ENCODE data around the gene CAPZA1. TPM values are rescaled to one million over a fixed set of nuclear protein-coding genes. Genes with fewer than 3 reads are reported as not detected.

Gene CAPZA1
- total RNA-seq, 1 experiment from 2014 or later = 101 TPM

GRCh38 chr1:112701227-112702066, 81.8 kb downstream of the CAPZA1 start:
- no peak for DNase-seq (ENCODE audit: low spot score)

GRCh38 chr1:112702067-112702395, 82.4 kb downstream of the CAPZA1 start:
- DNase-seq (ENCODE audit: low spot score) = no peak

DNA sequence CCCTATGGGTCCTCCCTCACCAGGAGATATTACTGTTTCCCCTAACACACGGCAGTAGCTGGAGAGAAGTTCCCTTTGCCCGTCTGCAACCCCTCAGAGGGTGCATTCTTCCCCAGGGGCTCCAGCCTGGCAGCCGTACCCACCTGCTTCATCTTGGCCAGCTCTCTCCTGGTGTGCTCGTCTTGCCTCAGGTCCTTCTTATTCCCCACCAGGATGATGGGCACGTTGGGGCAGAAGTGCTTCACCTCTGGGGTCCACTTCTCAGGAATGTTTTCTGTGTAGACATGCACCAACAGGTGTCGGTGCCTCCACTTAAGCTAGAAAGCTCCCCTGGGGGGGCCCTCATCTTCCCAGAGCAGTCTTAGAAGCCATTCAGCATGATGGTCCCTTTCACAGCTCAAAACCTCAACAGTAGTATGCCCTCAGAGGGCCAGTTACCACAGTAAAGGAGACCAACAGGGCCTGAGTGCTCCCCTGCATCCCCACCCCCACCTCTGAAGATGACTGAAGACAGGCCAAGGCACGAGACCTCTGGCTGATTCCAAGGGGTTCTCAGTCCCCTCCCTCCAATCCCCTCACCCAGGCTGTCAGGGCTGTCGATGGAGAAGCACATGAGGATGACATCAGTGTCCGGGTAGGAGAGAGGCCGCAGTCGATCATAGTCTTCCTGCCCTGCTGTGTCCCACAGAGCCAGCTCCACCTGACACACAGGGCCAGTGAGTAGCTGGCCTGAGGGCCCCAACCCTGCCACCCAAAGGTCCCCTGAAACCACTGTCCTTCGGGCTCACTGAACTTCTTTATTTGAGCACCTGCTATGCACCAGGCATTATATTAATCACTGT, 83.0 kb downstream of the CAPZA1 start:
- DNase-seq (ENCODE audit: low spot score) = no peak

GRCh38 chr1:112703706-112704105, 84.1 kb downstream of the CAPZA1 start:
- DNase-seq (ENCODE audit: low spot score) = no peak

- no peak for DNase-seq (ENCODE audit: low spot score)
These were observed 84.8 kb downstream of the CAPZA1 start for GRCh38 chr1:112704391-112704933.

GRCh38 chr1:112704934-112705627, 85.4 kb downstream of the CAPZA1 start:
- peak; percentile 96 for DNase-seq (ENCODE audit: low spot score)

- no peak for DNase-seq (ENCODE audit: low spot score)
These were observed 87.0 kb downstream of the CAPZA1 start, which contains the start of gene RHOC for GRCh38 chr1:112706505-112707220. TSS of gene RHOC (minus strand) at chr1:112707127. CDS start at chr1:112703799, 3,328 bp downstream.

DNA sequence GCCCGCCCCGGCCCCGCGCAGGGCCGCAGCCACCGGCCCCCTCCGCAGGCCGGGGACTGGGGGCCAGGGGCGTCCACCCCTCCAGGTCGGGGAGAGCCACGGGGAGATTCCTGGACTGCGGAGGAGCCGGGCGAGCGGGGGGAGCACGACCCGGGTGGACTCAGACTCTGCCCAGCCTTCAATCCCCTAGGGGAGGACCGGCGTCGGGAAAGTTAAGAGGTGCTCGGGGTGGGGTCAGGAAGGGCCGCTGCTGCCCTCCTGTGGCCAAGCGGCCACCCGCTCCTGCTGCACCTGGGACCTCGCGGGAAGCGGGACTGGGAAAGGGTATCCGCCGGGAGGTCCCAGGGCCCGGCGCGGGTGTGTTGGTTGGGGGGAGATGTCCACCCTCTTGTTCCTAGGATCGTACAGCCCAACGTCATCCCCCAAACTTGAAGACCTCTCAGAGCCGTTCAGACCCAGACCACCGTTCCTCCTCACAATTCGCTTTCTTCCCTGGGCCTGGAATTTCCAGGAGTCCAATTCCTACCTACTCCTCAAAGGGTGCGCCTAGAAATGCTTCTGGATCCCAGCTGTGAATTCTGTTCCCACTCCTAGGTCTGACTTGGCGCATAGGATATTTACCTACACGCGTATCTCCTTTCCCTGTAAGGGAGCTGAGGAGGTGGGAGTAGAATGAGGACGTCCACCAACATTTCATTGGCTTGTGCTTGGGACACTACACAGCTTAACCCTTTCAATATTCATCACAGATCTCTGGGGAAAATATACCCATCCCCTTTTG, 87.8 kb downstream of the CAPZA1 start:
- peak; percentile 77 for DNase-seq (ENCODE audit: low spot score)

- DNase-seq (ENCODE audit: low spot score) = no peak
These were observed 88.4 kb downstream of the CAPZA1 start for GRCh38 chr1:112708002-112708448.

GRCh38 chr1:112708489-112708888, 88.9 kb downstream of the CAPZA1 start:
- no peak for DNase-seq (ENCODE audit: low spot score)

DNA sequence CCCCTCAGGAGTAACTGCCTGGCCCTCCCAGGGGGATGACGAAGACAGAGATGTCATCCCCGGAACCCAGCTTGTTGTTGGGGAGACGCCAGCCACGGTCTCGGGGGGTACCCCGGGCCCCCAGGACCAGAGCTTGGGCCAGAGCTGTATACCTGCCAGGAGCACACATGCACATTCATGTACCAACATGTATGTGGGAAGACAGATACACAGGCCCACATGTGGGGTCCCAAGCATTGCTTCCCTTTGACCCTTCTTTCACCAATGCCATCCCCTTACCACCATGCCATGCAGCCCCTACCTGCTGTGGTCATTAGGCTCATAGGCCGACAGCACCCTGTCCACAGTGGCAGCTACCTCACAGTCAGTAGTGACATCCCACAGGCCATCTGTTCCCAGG, 90.5 kb downstream of the CAPZA1 start:
- DNase-seq (ENCODE audit: low spot score) = no peak

DNA sequence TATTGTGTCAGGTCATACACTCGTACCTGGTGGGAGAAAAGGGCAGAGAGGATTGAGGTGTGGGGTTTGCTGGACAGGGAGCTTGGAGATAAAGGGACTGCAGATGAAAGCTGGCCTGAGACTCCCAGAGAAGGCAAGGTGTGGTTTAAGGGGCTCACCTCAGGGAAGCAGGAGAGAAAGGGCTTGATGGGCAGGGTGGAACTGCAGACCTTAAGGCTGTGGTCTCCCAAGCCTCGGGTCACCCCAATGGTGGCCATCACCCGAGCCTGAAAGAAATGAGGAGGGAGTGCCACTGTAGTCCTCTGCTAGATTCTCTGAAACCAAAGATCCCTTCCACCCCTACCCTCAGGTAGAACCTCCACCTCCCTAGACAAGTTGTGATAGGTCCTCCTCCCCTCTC, 91.0 kb downstream of the CAPZA1 start:
- DNase-seq (ENCODE audit: low spot score) = no peak

DNA sequence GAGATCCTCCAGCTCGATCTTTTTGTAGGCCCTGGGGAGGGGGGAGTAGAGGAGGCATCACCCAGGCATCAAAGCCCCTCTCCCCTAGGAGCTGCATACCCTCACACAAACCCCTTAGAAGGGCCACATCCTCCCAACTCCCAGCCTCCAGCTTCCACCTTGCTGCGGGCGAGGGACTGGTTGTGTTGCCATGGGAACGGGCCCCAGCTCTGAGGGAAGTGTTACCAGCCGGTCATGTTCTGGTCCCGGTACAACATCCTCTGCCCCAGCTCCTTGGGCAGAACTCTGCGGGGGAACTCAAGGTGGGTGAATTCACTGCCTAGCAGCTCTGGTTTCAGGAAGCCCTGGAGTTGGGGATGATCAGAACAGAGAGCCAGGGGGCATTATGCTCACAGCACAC, 91.4 kb downstream of the CAPZA1 start:
- DNase-seq (ENCODE audit: low spot score) = no peak

GRCh38 chr1:112711670-112712069, 92.0 kb downstream of the CAPZA1 start:
- no peak for DNase-seq (ENCODE audit: low spot score)

GRCh38 chr1:112712191-112712590, 92.6 kb downstream of the CAPZA1 start:
- DNase-seq (ENCODE audit: low spot score) = no peak

GRCh38 chr1:112712701-112713128, 93.1 kb downstream of the CAPZA1 start:
- DNase-seq (ENCODE audit: low spot score) = no peak

DNA sequence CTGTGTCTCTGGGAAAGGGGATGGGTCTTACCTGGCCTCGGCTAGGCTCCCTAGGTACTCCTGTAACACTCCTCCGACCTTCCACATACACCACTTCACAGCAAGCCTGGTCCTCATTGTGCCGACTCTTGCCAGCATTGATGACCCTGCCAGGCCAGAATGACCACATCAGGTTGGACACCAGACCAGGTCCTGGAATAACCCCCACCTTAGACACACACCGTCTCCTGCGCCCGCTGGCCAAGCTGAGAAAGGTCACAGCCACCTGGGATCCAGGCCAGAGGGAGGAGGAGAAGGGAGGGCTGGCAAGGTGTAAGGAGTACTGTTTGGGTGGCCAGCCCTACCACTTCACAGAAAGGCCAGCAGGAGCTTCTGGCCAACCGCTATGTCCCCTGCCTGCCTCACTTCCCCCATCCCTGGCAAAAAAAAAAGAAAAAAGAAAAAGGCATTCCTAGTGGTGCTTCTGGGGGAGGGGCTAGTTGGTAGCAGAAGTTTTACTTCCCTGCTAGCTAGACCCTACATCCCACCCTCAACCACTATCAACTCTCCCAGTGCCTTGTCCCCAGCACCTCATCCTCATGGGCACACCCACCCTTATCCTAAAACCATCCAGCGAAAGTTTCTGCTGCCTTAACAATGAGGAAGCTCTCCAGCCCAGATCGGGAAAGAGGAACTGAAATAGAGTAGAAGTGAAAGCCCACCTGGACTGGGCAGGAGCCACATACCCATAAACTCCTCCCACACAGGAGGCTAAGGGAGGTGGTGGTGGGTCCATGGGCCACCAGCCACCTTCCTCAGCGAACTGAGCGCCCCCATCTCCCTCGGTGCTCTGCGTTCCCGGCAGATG, 94.1 kb downstream of the CAPZA1 start:
- DNase-seq (ENCODE audit: low spot score) = no peak

DNA sequence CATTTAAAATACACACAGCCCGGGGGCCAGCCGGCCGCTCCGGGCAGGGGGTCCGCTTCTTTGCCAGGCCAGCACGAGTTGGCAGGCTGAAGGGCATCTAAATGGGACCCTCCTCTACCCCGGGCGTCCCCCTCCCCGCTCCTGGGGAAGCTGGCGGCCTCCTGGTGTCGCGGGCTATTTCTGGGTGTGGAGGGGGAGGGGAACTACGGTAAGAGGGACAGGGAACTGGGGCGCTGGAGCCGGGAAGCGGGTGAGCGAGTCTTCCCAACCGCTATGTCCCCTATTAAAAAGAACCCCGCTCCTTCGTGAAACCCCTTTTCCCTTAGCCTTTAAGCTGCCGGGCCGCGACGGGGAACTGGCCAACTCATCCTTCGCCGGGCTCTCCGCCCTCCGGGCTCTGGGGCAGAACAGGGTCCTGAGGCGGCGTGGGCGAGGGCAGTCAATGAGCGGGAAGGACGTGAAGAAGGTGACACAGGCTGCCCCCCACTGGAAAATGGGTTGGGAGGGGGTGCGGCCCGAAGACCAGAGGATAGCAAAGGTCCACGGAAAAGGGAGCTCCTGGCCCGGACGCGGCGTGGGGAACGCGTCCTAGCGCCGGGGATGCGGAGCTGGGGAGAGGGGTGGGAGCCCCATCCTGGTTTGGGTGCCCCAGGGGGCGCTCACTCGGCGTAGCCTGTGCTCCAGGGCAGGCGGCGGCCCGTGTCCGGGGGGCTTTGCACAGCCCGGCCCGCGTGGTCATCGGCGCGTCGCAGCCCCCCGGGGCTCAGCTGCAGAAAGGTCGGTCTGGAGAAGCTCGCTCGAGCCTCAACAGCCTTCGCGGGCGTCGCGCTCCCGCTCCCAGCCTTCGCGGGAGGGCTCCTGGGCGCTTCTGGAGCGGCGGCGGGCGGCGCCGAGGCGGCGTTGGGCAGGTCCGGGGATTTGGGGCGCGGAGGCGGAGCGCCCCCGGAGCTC, 95.0 kb downstream of the CAPZA1 start:
- DNase-seq (ENCODE audit: low spot score) = no peak
